ENCODE measurements around the gene TUT4. TPM values are rescaled to one million over a fixed set of nuclear protein-coding genes. Genes with fewer than 3 reads are reported as not detected.
"Not testable (repeated sequence)": the region's sequence is repeated elsewhere in the genome, so short reads cannot be mapped to it uniquely, and the experiment has no call there.

The TUT4 gene
- total RNA-seq, 1 donor from 2014 or later: 158 TPM

DNA sequence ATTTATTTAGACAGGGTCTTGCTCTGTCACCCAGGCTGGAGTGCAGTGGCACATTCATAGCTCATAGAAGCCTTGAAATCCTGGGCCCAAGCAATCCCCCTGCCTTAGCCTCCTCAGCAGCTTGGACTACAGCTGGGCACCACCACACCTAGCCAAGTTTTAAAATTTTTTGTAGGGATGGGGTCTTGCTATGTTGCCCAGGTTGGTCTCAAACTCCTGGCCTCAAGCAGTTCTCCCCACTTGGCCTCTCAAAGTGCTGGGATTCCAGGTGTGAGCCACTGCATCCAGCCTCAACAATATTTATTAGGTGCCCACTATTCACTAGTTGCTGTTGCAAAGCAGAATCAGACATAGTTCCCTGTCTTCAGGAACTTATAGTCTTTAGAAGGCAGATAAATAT, 35.1 kb upstream of the TUT4 start:
- CTCF ChIA-PET: no interaction called here
- no peaks in the 10 kb centered on the region for H3K36me3 Mint-ChIP-seq (ENCODE audit: low read depth)
- H3K27ac Mint-ChIP-seq: no peak overlapping the region
- TF ChIP-seq, protein P1, sequence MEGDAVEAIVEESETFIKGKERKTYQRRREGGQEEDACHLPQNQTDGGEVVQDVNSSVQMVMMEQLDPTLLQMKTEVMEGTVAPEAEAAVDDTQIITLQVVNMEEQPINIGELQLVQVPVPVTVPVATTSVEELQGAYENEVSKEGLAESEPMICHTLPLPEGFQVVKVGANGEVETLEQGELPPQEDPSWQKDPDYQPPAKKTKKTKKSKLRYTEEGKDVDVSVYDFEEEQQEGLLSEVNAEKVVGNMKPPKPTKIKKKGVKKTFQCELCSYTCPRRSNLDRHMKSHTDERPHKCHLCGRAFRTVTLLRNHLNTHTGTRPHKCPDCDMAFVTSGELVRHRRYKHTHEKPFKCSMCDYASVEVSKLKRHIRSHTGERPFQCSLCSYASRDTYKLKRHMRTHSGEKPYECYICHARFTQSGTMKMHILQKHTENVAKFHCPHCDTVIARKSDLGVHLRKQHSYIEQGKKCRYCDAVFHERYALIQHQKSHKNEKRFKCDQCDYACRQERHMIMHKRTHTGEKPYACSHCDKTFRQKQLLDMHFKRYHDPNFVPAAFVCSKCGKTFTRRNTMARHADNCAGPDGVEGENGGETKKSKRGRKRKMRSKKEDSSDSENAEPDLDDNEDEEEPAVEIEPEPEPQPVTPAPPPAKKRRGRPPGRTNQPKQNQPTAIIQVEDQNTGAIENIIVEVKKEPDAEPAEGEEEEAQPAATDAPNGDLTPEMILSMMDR (IDR thresholded peaks at IDR 0.05): no peak
- H3K27me3 Mint-ChIP-seq: no peaks in the 10 kb centered on the region
- H3K9me3 Mint-ChIP-seq: no peaks in the 10 kb centered on the region
- no peak overlapping the region for H3K4me3 Mint-ChIP-seq
- DNase-seq (no peak), ATAC-seq (ENCODE audit: low read depth) (no peak)
- POLR2A ChIA-PET: interaction anchor here (1.0 kb wide), 1 partner anchor 53 kb away, joined by 3 read pairs; no protein-coding TSS in a partner anchor
- peaks cover 34% of the 10 kb centered on the region for H3K4me1 Mint-ChIP-seq
- intact Hi-C loops (cut with micrococcal nuclease): no loop called here

DNA sequence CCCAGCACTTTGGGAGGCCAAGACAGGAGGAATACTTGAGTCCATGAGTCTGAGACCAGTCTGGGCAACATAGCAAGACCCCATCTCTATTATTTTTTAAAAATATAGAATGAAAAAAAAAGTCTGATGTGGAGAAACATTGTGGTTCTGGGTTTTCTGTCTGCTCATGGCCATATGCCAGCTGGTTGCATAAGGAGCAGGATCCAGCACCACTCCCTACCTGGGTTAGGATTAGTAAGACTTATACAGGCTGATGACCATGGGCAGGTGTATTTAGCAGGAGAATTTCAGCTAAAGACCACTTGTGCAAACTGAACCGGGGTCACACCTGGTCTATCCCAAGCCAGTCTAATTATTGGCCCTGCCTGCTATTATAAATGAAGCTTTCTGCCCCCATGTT, 32.6 kb upstream of the TUT4 start:
- H3K9me3 Mint-ChIP-seq: no peaks in the 10 kb centered on the region
- CTCF ChIA-PET: interaction anchor here (0.5 kb wide), 1 partner anchor 778 kb away, joined by 4 read pairs; no protein-coding TSS in a partner anchor

DNA sequence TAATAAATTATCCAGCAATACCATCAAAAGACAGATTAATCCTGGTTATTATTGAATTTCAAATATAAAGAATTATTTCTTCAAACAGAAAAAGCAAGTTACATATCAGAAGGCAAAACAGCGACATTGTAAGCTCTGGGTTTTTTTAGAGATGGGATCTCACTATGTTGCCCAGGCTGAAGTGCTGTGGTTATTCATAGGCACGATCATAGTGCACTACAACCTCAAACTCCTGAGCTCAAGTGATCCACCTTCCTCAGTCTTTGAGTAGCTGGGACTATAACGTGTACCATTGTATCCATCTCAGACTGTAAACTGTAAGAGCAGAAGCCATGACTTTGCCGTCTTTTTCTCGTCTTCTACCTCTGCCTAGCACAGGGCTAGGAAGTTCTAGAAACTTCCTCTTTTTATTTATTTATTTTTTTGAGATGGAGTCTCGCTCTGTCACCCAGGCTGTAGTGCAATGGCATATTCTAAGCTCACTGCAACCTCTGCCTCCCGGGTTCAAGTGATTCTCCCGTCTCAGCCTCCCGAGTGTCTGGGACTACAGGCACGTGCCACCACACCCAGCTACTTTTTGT, 29.3 kb upstream of the TUT4 start:
- DNase-seq (no peak), ATAC-seq (ENCODE audit: low read depth) (no peak)
- H3K4me3 Mint-ChIP-seq: no peak overlapping the region
- intact Hi-C loops (cut with micrococcal nuclease): loop anchor here (1.0 to 5.0 kb wide), 2 partner anchors 39 to 85 kb away; no protein-coding TSS in a partner anchor
- no peaks in the 10 kb centered on the region for H3K36me3 Mint-ChIP-seq (ENCODE audit: low read depth)
- ChIA-PET POLR2A (interaction anchor here (0.6 to 0.7 kb wide), 3 partner anchors 25 to 473 kb away, joined by 5 to 12 read pairs (median 6); no protein-coding TSS in a partner anchor), CTCF (no interaction called here)
- no peaks in the 10 kb centered on the region for H3K9me3 Mint-ChIP-seq
- TF ChIP-seq, protein P1 (IDR thresholded peaks at IDR 0.05): no peak
- peaks cover 7% of the 10 kb centered on the region for H3K4me1 Mint-ChIP-seq
- H3K27me3 Mint-ChIP-seq: no peaks in the 10 kb centered on the region
- H3K27ac Mint-ChIP-seq: no peak overlapping the region

More for the DNA sequence above, 32.6 kb upstream of the TUT4 start:
- Mint-ChIP-seq H3K27ac (no peak overlapping the region), H3K27me3 (no peaks in the 10 kb centered on the region), H3K4me1 (peaks cover 29% of the 10 kb centered on the region), H3K4me3 (no peak overlapping the region), H3K36me3 (ENCODE audit: low read depth) (no peaks in the 10 kb centered on the region)
- TF ChIP-seq, protein P1 (IDR thresholded peaks at IDR 0.05): no peak
- intact Hi-C loops (cut with micrococcal nuclease): no loop called here
- no peak for DNase-seq
- POLR2A ChIA-PET: no interaction called here
- ATAC-seq (ENCODE audit: low read depth): no peak

DNA sequence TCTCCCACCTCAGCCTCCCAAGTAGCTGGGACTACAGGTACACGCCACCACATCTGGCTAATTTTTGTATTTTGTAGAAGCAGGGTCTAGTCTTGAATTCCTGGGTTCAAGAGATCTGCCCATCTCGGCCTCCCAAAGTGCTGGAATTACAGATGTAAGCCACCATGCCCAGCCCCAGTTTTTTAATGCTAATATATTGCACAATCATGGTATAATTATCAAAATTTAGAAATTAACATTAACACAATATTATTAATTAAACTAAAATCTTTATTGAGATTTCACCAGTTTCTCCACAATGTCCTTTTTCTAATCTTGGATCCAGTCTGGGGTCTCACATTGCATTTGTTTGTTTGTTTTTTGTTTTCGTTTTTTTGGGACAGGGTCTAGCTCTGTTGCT, 27.4 kb upstream of the TUT4 start:
- Mint-ChIP-seq H3K9me3 (no peaks in the 10 kb centered on the region), H3K36me3 (ENCODE audit: low read depth) (no peaks in the 10 kb centered on the region), H3K4me1 (peaks cover 7% of the 10 kb centered on the region), H3K4me3 (no peak overlapping the region), H3K27ac (no peak overlapping the region), H3K27me3 (no peaks in the 10 kb centered on the region)
- TF ChIP-seq, protein P1 (IDR thresholded peaks at IDR 0.05): no peak
- ATAC-seq (ENCODE audit: low read depth) (no peak), DNase-seq (no peak)
- ChIA-PET CTCF (no interaction called here), POLR2A (no interaction called here)
- intact Hi-C loops (cut with micrococcal nuclease): loop anchor here (5.0 kb wide), 1 partner anchor 87 kb away; no protein-coding TSS in a partner anchor

DNA sequence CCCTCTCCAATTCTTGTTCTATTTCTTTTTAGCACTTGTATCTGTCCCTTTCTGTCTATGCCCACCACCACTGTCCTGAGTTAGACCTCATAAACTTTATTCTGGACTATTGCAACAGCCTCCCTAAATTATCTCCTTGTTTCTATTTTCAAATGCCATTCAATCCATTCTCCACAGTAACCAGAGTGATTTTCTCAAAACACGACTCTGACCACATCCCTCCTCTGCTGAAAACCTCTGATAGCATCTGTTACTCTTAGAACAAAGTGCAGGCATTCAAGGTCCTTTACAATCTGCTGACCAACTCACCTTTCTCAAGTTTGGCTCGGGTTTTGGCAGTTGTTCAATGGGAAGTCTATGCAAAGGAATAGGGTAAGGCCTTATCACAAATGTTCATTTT, 26.5 kb upstream of the TUT4 start:
- ChIA-PET CTCF (no interaction called here), POLR2A (no interaction called here)
- H3K36me3 Mint-ChIP-seq (ENCODE audit: low read depth): no peaks in the 10 kb centered on the region
- H3K27ac Mint-ChIP-seq: no peak overlapping the region
- DNase-seq (no peak), ATAC-seq (ENCODE audit: low read depth) (no peak)
- no peaks in the 10 kb centered on the region for H3K27me3 Mint-ChIP-seq
- H3K4me1 Mint-ChIP-seq: peaks cover 7% of the 10 kb centered on the region
- intact Hi-C loops (cut with micrococcal nuclease): no loop called here
- TF ChIP-seq, protein P1 (IDR thresholded peaks at IDR 0.05): no peak
- H3K9me3 Mint-ChIP-seq: no peaks in the 10 kb centered on the region
- H3K4me3 Mint-ChIP-seq: no peak overlapping the region

DNA sequence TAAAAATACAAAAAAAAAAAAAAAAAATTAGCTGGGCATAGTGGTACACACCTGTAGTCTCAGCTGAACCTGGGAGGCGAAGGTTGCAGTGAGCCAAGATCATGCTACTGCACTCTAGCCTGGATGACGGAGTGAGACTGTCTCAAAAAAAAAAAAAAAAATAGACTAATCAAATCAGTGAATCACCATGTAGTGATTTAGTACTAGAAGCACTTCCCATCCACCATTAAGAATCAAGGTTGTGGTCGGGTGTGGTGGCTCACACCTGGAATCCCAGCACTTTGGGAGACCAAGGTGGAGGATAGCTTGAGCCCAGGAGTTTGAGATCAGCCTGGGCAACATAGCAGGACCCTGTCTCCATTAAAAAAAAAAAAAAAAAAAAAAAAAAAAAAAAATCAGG, 25.2 kb upstream of the TUT4 start:
- DNase-seq; CTCF ChIA-PET; H3K27ac Mint-ChIP-seq; H3K4me3 Mint-ChIP-seq; ATAC-seq (ENCODE audit: low read depth); H3K36me3 Mint-ChIP-seq (ENCODE audit: low read depth); H3K4me1 Mint-ChIP-seq; H3K9me3 Mint-ChIP-seq; H3K27me3 Mint-ChIP-seq; intact Hi-C loops (cut with micrococcal nuclease): not testable (repeated sequence)
- POLR2A ChIA-PET: interaction anchor here (0.6 to 0.7 kb wide), 5 partner anchors 16 to 771 kb away, joined by 3 to 6 read pairs (median 4); no protein-coding TSS in a partner anchor
